Transverse colon (tissue), 4 donors: ENCODE measurements around the gene GPR39. TPM values are rescaled to one million over a fixed set of nuclear protein-coding genes. Genes with fewer than 3 reads are reported as not detected.

Source experiments
- DNase-seq: peaks from one replicate; pipeline ENCODE4 v3.0.0-alpha.2; 2019
- H3K27ac ChIP-seq, 4 donors: fragments of 200-600 bp; sonication (generic); 2 replicates each; pipeline ENCODE4 v1.5.1; 2016 to 2018; ENCODE audit warnings: inconsistent platforms in 4 of 4
- H3K27me3 ChIP-seq: fragments of 200-600 bp; sonication (generic); 2 replicates; pipeline ENCODE4 v1.5.1; 2017; ENCODE audit warnings: inconsistent platforms
- H3K36me3 ChIP-seq, 4 donors: fragments of 200-600 bp; sonication (generic); 2 replicates each; pipeline ENCODE4 v1.5.1; 2017 to 2019; ENCODE audit warnings: inconsistent platforms in 4 of 4
- H3K4me1 ChIP-seq, 4 donors: fragments of 200-600 bp; sonication (generic); 2 replicates each; pipeline ENCODE4 v1.5.1; 2017 to 2020; ENCODE audit warnings: inconsistent platforms in 4 of 4
- H3K4me3 ChIP-seq, 4 donors: fragments of 200-600 bp; sonication (generic); 1 replicate in 1 of 4; 2 replicates in 3 of 4; pipeline versions ENCODE4 v1.5.1 to v1.6.1; 2017 to 2019; ENCODE audit warnings: inconsistent platforms in 4 of 4
- H3K9me3 ChIP-seq, 2 donors: fragments of 200-600 bp; sonication (generic); 2 replicates each; pipeline ENCODE4 v1.5.1; 2017 to 2019; ENCODE audit warnings: inconsistent platforms in 2 of 2
- CTCF ChIP-seq, 5 experiments: fragments of 200-600 bp in 3 of 5; fragments of 450-650 bp in 2 of 5; sonication (generic) in 3 of 5; IDR thresholded peaks; 1 replicate in 2 of 5; 2 replicates in 3 of 5; pipeline ENCODE4 v1.5.1; 2016 to 2017; ENCODE audit warnings: antibody characterized with exemption in 5 of 5, inconsistent platforms in 3 of 5, mild to moderate bottlenecking in 2 of 5, moderate library complexity in 1 of 5
- EP300 ChIP-seq: sonication (generic); formaldehyde crosslinking; IDR thresholded peaks from one replicate; pipeline ENCODE4 v1.6.1; 2017; ENCODE audit warnings: antibody characterized with exemption, low read depth
- POLR2A ChIP-seq: fragments of 450-650 bp; IDR thresholded peaks from one replicate; pipeline ENCODE4 v1.6.1; 2016; ENCODE audit warnings: antibody characterized with exemption, mild to moderate bottlenecking, moderate library complexity
- POLR2AphosphoS5 ChIP-seq, 3 donors: sonication (generic); formaldehyde crosslinking; IDR thresholded peaks; one replicate each; pipeline ENCODE4 v1.6.1; 2016; ENCODE audit warnings: antibody characterized with exemption in 3 of 3
- WGBS, 2 donors: methylation state at CpG; one replicate each; pipeline ENCODE4 v1.1.5; 2018; ENCODE audit warnings: low coverage in 1 of 2; 5-methylcytosine and 5-hydroxymethylcytosine counted together
- in situ Hi-C, 4 donors: fragments of 200-750 bp; cut with MboI; loops; one replicate each; pipeline versions ENCODE4 v1.15.0 to v1.15.1; 2017; ENCODE audit warnings: low sequenced_read_pairs in 3 of 4, low pct_ligation_motif_present in 1 of 4, low pct_unique_long_range_greater_than_20kb in 1 of 4
- intact Hi-C: fragments of 100-400 bp; cut with DNase I; formaldehyde crosslinking; loops from one replicate; pipeline ENCODE4 v1.15.1; 2023; ENCODE audit warnings: low total_unique reads
- total RNA-seq, 4 donors: library from RNA; depleted of rRNA; stranded (reverse); fragments of >200 nt; gene quantifications; one replicate each; pipeline ENCODE4 v1.1.0, GENCODE V29; 2016

The GPR39 gene
- total RNA-seq, 4 donors from 2014 or later, result 26.3 to 85.3 (median 39.6) TPM

GRCh38 chr2:132384491-132385151, 32.0 kb upstream of the GPR39 start:
- whole genome bisulfite sequencing, 2 donors, result 52 to 69% methylated on average over 4 of the region's 4 CpGs
- H3K4me1 ChIP-seq, result no peaks in the 10 kb centered on the region
- no peak for DNase-seq
- intact Hi-C loops, result no loop called here
- peaks cover 4 to 5% of the 10 kb centered on the region in 2 donors for H3K9me3 ChIP-seq
- H3K36me3 ChIP-seq, result no peaks in the 10 kb centered on the region
- no peaks in the 10 kb centered on the region for H3K27me3 ChIP-seq
- in situ Hi-C loops, result no loop called here
- H3K27ac ChIP-seq, result no peak overlapping the region
- no peak overlapping the region for H3K4me3 ChIP-seq
- TF ChIP-seq CTCF (IDR thresholded peaks at IDR 0.05) (no peak), EP300 (no peak), POLR2A (no peak), POLR2AphosphoS5 (IDR thresholded peaks at IDR 0.05) (no peak)

- intact Hi-C loops (no loop called here), in situ Hi-C loops (no loop called here)
- H3K27ac ChIP-seq, result no peak overlapping the region
- 75% methylated on average over 1 of the region's 1 CpG for WGBS, 2 donors
- no peaks in the 10 kb centered on the region for H3K4me1 ChIP-seq
- DNase-seq, result no peak
- no peak overlapping the region for H3K4me3 ChIP-seq
- no peak for TF ChIP-seq POLR2A
- no peak for TF ChIP-seq CTCF (IDR thresholded peaks at IDR 0.05)
- no peak for TF ChIP-seq EP300
- no peak for TF ChIP-seq POLR2AphosphoS5 (IDR thresholded peaks at IDR 0.05)
- H3K36me3 ChIP-seq, result no peaks in the 10 kb centered on the region
- no peaks in the 10 kb centered on the region for H3K9me3 ChIP-seq
- H3K27me3 ChIP-seq, result no peaks in the 10 kb centered on the region
Observed at GRCh38 chr2:132387126-132387525, 29.5 kb upstream of the GPR39 start.

- no peaks in the 10 kb centered on the region for H3K36me3 ChIP-seq
- no peaks in the 10 kb centered on the region for H3K9me3 ChIP-seq
- no peaks in the 10 kb centered on the region for H3K27me3 ChIP-seq
- intact Hi-C loops, result no loop called here
- TF ChIP-seq CTCF (IDR thresholded peaks at IDR 0.05) (no peak), POLR2AphosphoS5 (IDR thresholded peaks at IDR 0.05) (no peak), POLR2A (no peak), EP300 (no peak)
- WGBS, 2 donors, result 89 to 100% methylated on average over 1 to 3 of the region's 3 CpGs
- in situ Hi-C loops, result no loop called here
- no peak overlapping the region for H3K27ac ChIP-seq
- no peak for DNase-seq
- H3K4me3 ChIP-seq, result no peak overlapping the region
- no peaks in the 10 kb centered on the region for H3K4me1 ChIP-seq
Observed at GRCh38 chr2:132390076-132390475, 26.5 kb upstream of the GPR39 start.

GRCh38 chr2:132391378-132391777, 25.2 kb upstream of the GPR39 start:
- no peaks in the 10 kb centered on the region for H3K27me3 ChIP-seq
- no peak overlapping the region for H3K27ac ChIP-seq
- no peak for DNase-seq
- no peaks in the 10 kb centered on the region for H3K36me3 ChIP-seq
- H3K9me3 ChIP-seq, result no peaks in the 10 kb centered on the region
- H3K4me3 ChIP-seq, result no peak overlapping the region
- intact Hi-C loops (no loop called here), in situ Hi-C loops (no loop called here)
- no peak for TF ChIP-seq CTCF (IDR thresholded peaks at IDR 0.05)
- TF ChIP-seq POLR2A, result no peak
- no peak for TF ChIP-seq POLR2AphosphoS5 (IDR thresholded peaks at IDR 0.05)
- no peak for TF ChIP-seq EP300
- WGBS, 2 donors, result 87% methylated on average over 3 of the region's 3 CpGs; no CpG with 5 or more reads in 1 of the 2 donors
- no peaks in the 10 kb centered on the region for H3K4me1 ChIP-seq
